OCI-LY7 (cell line): Measurements from ENCODE around the gene KHDRBS2. TPM values are rescaled to one million over a fixed set of nuclear protein-coding genes. Genes with fewer than 3 reads are reported as not detected.

Experiments
- BruUV-seq: library from RNA; stranded (reverse); fragments of 400-500 nt; replicated peaks from 2 replicates; lab custom pipeline; 2021; lab: Mats Ljungman, UMichigan
- CTCF ChIA-PET: fragments of 300-600 bp; sonication (Branson Sonifier 250); formaldehyde crosslinking; loops from one replicate; lab custom pipeline; 2022; ENCODE audit warnings: antibody characterized with exemption; ENCODE audit not compliant: unreplicated experiment; lab: Charles Lee
- POLR2A ChIA-PET: fragments of 300-600 bp; sonication (Branson Sonifier 250); formaldehyde crosslinking; loops from one replicate; lab custom pipeline; 2022; ENCODE audit warnings: antibody characterized with exemption; lab: Charles Lee
- DNase-seq: peaks from one replicate; pipeline ENCODE4 v3.0.0-alpha.2; 2015; ENCODE audit warnings: low spot score
- H2AFZ ChIP-seq: fragments of 200-600 bp; sonication (generic), shearing (Covaris generic); 2 replicates; pipeline ENCODE4 v1.6.1; 2014; ENCODE audit warnings: mild to moderate bottlenecking, antibody characterized with exemption, low read length, moderate library complexity
- H3K27ac ChIP-seq: fragments of 200-600 bp; sonication (generic); 2 replicates; pipeline ENCODE4 v1.5.1; 2014; ENCODE audit warnings: mixed run types, low read depth, mild to moderate bottlenecking, moderate library complexity, low read length, inconsistent platforms; ENCODE audit not compliant: poor library complexity, severe bottlenecking
- H3K36me3 ChIP-seq: fragments of 200-600 bp; sonication (generic); 2 replicates; pipeline ENCODE4 v1.6.1; 2014; ENCODE audit warnings: mild to moderate bottlenecking, antibody characterized with exemption, low read length, moderate library complexity, mixed read lengths; ENCODE audit not compliant: insufficient read depth
- H3K4me1 ChIP-seq: fragments of 200-600 bp; sonication (generic); 2 replicates; pipeline ENCODE4 v1.5.1; 2014; ENCODE audit warnings: mild to moderate bottlenecking, low read length; ENCODE audit not compliant: insufficient read depth, poor library complexity, severe bottlenecking
- H3K4me2 ChIP-seq: fragments of 200-600 bp; sonication (generic); 2 replicates; pipeline ENCODE4 v1.6.1; 2014; ENCODE audit warnings: mild to moderate bottlenecking, low read length
- H3K4me3 ChIP-seq: fragments of 200-600 bp; sonication (generic); 2 replicates; pipeline ENCODE4 v1.5.1; 2014; ENCODE audit warnings: mild to moderate bottlenecking, low read depth, low read length; ENCODE audit not compliant: poor library complexity, severe bottlenecking
- H3K79me2 ChIP-seq: fragments of 200-600 bp; sonication (generic); 2 replicates; pipeline ENCODE4 v1.6.1; 2016; ENCODE audit warnings: low read depth, mild to moderate bottlenecking, low read length, moderate library complexity, mixed read lengths; ENCODE audit not compliant: insufficient read depth
- H3K9me2 ChIP-seq: fragments of 200-600 bp; sonication (generic); 2 replicates; pipeline ENCODE4 v1.6.1; 2016; ENCODE audit warnings: mild to moderate bottlenecking, low read length, mixed read lengths; ENCODE audit not compliant: insufficient read depth
- H3K9me3 ChIP-seq: fragments of 200-600 bp; sonication (generic); 2 replicates; pipeline ENCODE4 v1.6.1; 2014; ENCODE audit warnings: mild to moderate bottlenecking, mixed run types, low read length, mixed read lengths
- H4K20me1 ChIP-seq: fragments of 200-600 bp; sonication (generic); 2 replicates; pipeline ENCODE4 v1.6.1; 2014; ENCODE audit warnings: mild to moderate bottlenecking, antibody characterized with exemption, low read length, moderate library complexity, mixed read lengths; ENCODE audit not compliant: insufficient read depth
- EZH2phosphoT487 ChIP-seq: fragments of 200-600 bp; sonication (generic); IDR thresholded peaks from 2 replicates; pipeline ENCODE4 v1.6.1; 2018; ENCODE audit warnings: low read depth, borderline replicate concordance, mild to moderate bottlenecking, mixed run types, antibody characterized with exemption, low read length, moderate library complexity, mixed read lengths
- intact Hi-C: fragments of 100-400 bp; cut with micrococcal nuclease; formaldehyde crosslinking; loops from one replicate; pipeline ENCODE4 v1.10.0; 2022; ENCODE audit not compliant: unreplicated experiment
- total RNA-seq, 2 experiments: library from RNA; depleted of rRNA in 1 of 2; stranded (reverse); fragments of >200 nt in 1 of 2; shearing (Covaris generic) in 1 of 2; gene quantifications; 2 replicates each; pipeline ENCODE4 v1.2.3, GENCODE V29; 2014 to 2022
- TF ChIP-seq, protein P1 (sequence below): fragments of 200-600 bp; sonication (generic); conservative IDR thresholded peaks from 2 replicates; pipeline ENCODE4 v1.5.1; 2014; ENCODE audit warnings: mild to moderate bottlenecking, antibody characterized with exemption, low read length, moderate library complexity, mixed read lengths

Gene KHDRBS2
- total RNA-seq, 2 experiments from 2014 or later, result 1.7 to 7.6 TPM

DNA sequence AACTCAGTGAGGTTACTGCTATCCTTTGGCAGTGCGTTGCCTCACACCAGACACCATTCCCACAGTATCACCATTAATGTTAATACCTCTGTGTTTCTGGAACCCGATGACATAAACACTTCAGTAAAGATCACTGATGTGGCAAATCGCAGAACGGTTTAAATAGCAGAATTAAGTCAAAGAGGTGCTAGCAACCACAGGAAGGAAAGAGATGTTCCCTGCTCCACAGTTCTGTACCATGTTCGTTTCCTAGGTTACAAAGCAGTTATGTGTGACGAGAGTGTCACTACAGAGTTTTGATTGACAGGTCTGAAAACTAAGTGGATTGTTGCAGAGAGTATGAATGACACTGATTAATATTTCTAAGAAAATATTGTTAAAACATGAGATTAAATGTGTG is 272.3 kb downstream of the KHDRBS2 start:
- no TSS peak for BruUV-seq
- H4K20me1 ChIP-seq, result no peaks in the 10 kb centered on the region
- no peak overlapping the region for H2AFZ ChIP-seq
- no peaks in the 10 kb centered on the region for H3K9me2 ChIP-seq
- no peak overlapping the region for H3K4me2 ChIP-seq
- H3K27ac ChIP-seq, result no peak overlapping the region
- intact Hi-C loops, result no loop called here
- ChIA-PET CTCF (no interaction called here), POLR2A (no interaction called here)
- H3K79me2 ChIP-seq, result no peaks in the 10 kb centered on the region
- no peak for DNase-seq
- no peaks in the 10 kb centered on the region for H3K9me3 ChIP-seq
- no peak overlapping the region for H3K4me3 ChIP-seq
- no peaks in the 10 kb centered on the region for H3K36me3 ChIP-seq
- H3K4me1 ChIP-seq, result no peaks in the 10 kb centered on the region
- TF ChIP-seq, protein P1, sequence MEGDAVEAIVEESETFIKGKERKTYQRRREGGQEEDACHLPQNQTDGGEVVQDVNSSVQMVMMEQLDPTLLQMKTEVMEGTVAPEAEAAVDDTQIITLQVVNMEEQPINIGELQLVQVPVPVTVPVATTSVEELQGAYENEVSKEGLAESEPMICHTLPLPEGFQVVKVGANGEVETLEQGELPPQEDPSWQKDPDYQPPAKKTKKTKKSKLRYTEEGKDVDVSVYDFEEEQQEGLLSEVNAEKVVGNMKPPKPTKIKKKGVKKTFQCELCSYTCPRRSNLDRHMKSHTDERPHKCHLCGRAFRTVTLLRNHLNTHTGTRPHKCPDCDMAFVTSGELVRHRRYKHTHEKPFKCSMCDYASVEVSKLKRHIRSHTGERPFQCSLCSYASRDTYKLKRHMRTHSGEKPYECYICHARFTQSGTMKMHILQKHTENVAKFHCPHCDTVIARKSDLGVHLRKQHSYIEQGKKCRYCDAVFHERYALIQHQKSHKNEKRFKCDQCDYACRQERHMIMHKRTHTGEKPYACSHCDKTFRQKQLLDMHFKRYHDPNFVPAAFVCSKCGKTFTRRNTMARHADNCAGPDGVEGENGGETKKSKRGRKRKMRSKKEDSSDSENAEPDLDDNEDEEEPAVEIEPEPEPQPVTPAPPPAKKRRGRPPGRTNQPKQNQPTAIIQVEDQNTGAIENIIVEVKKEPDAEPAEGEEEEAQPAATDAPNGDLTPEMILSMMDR, result no peak
- TF ChIP-seq EZH2phosphoT487, result no peak

DNA sequence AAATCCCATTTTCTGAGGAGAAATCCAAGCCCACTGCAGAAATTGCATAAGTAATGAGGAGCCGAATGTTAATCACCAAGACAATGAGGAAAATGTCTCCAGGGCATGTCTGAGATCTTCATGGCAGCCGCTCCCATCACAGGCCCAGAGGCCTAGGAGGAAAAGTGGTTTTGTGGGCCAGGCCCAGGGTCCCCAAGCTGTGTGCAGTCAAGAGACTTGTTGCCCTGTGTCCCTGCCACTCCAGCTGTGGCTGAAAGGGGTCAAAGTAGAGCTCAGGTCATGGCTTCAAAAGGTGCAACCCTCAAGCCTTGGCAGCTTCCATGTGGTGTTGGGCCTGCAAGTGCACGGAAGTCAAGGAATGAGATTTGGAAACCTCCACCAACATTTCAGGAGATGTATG is 276.6 kb downstream of the KHDRBS2 start:
- H3K9me2 ChIP-seq, result no peaks in the 10 kb centered on the region
- H3K4me2 ChIP-seq, result no peak overlapping the region
- no peak overlapping the region for H3K4me3 ChIP-seq
- ChIA-PET CTCF (no interaction called here), POLR2A (no interaction called here)
- H3K27ac ChIP-seq, result no peak overlapping the region
- TF ChIP-seq EZH2phosphoT487, result no peak
- TF ChIP-seq, protein P1, result no peak
- H3K4me1 ChIP-seq, result no peaks in the 10 kb centered on the region
- no peaks in the 10 kb centered on the region for H3K36me3 ChIP-seq
- intact Hi-C loops, result no loop called here
- no peaks in the 10 kb centered on the region for H3K79me2 ChIP-seq
- DNase-seq, result no peak
- BruUV-seq, result no TSS peak
- no peaks in the 10 kb centered on the region for H4K20me1 ChIP-seq
- no peak overlapping the region for H2AFZ ChIP-seq
- H3K9me3 ChIP-seq, result no peaks in the 10 kb centered on the region

DNA sequence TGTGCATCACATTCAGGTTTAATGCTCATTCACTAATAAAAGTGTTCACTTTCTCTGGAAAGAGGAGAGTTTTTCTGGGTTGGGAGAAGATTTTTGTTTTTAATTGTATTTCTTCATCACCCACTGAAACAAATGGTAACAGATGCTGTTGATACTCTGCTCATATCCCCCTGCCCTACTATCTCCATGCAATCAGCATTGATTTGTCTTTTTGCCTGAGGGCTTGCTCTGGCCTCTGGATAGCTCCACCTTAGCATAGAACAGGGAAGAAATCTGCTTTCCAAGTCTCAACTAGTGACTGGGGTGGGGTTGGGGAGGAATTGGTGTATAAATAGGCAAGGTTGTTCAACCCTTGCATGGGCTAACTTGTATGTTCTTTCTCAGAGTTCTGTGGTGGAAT is 296.4 kb downstream of the KHDRBS2 start:
- DNase-seq, result no peak
- no peaks in the 10 kb centered on the region for H3K9me3 ChIP-seq
- no peak overlapping the region for H3K27ac ChIP-seq
- no peak for TF ChIP-seq EZH2phosphoT487
- TF ChIP-seq, protein P1, result no peak
- BruUV-seq, result no TSS peak
- no peaks in the 10 kb centered on the region for H3K79me2 ChIP-seq
- no peaks in the 10 kb centered on the region for H4K20me1 ChIP-seq
- H3K36me3 ChIP-seq, result no peaks in the 10 kb centered on the region
- H3K4me2 ChIP-seq, result no peak overlapping the region
- no peaks in the 10 kb centered on the region for H3K9me2 ChIP-seq
- no peak overlapping the region for H3K4me3 ChIP-seq
- H3K4me1 ChIP-seq, result no peaks in the 10 kb centered on the region
- CTCF ChIA-PET, result no interaction called here
- H2AFZ ChIP-seq, result no peak overlapping the region
- intact Hi-C loops, result no loop called here
- POLR2A ChIA-PET, result interaction anchor here (1.0 kb wide), 1 partner anchor 10 kb away, joined by 3 read pairs; no protein-coding TSS in a partner anchor
